ENCODE results near the gene RCOR1. TPM values are rescaled to one million over a fixed set of nuclear protein-coding genes. Genes with fewer than 3 reads are reported as not detected.

RCOR1 gene
- total and polyA plus RNA-seq, 2 donors from 2014 or later, result 4.9 to 17.9 TPM

DNA sequence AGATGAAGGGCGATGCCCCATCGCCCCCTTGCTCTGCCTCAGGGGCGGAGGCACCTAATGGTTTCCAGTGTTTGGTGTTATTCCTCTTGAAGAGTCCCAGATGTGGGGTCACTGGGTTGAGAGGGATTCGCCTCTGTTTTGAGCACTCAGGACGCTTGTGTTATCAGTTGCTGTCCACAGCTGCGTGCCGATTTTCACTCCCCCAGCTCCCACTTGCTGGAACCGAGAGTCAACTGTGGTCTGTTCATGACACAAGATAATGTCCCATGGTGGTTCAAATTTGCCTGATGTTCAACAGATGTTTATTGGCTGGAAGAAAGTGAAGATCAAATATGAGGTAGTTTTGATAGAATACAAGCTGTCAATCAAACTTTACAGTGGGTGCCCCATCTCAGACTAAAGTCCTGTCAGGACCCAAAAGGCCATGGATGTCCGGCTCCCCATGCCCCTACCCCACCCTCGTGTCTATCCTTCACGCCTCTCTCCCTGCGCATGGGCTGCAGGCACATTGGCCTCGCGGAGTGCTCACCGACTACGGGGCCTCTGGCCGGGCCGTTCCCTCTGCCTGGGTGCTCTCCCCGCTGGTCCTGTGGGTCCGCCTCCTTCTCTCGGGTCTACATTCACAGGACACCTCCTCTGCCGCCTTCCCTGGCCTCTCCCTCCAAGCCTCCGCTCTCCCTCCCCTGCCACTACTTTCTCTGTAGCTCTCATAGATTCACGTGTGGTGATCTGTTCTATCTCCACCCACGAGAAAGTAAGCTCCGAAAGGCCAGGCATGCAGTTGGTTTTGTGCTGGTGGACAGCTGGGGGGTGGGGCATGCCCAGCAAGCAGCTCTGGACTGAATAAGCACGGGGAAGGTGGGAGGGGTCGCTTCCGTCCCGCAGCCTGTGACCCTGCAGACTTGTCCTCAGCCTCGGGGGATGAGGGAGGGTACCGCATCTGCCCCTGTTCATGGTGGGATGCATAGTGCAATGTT lies 178.0 kb downstream of the RCOR1 start:
- TF ChIP-seq, protein P1, sequence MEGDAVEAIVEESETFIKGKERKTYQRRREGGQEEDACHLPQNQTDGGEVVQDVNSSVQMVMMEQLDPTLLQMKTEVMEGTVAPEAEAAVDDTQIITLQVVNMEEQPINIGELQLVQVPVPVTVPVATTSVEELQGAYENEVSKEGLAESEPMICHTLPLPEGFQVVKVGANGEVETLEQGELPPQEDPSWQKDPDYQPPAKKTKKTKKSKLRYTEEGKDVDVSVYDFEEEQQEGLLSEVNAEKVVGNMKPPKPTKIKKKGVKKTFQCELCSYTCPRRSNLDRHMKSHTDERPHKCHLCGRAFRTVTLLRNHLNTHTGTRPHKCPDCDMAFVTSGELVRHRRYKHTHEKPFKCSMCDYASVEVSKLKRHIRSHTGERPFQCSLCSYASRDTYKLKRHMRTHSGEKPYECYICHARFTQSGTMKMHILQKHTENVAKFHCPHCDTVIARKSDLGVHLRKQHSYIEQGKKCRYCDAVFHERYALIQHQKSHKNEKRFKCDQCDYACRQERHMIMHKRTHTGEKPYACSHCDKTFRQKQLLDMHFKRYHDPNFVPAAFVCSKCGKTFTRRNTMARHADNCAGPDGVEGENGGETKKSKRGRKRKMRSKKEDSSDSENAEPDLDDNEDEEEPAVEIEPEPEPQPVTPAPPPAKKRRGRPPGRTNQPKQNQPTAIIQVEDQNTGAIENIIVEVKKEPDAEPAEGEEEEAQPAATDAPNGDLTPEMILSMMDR (IDR thresholded peaks at IDR 0.05; ENCODE audit: borderline replicate concordance, extremely low read depth, insufficient read depth), result no peak
- Histone ChIP-seq H3K4me1 (ENCODE audit: control insufficient read depth in 2 of 3, insufficient read depth in 2 of 3, low read depth in 1 of 3, low read length in 3 of 3) (peaks cover 0 to 4% (median 0%) of the 10 kb centered on the region in 3 donors), H3K27me3 (ENCODE audit: control insufficient read depth, insufficient read depth, low read length) (no peaks in the 10 kb centered on the region), H3K36me3 (ENCODE audit: control insufficient read depth in 2 of 3, insufficient read depth in 3 of 3, low read length in 3 of 3) (no peaks in the 10 kb centered on the region), H3K27ac (ENCODE audit: low read depth in 2 of 2, low read length in 2 of 2) (no peak overlapping the region), H3K9ac (ENCODE audit: low read length in 3 of 3) (no peak overlapping the region), H3K9me3 (ENCODE audit: control insufficient read depth in 2 of 3, insufficient read depth in 1 of 3, low read length in 3 of 3) (no peaks in the 10 kb centered on the region), H3K4me3 (ENCODE audit: low read length in 3 of 3) (no peak overlapping the region)
- intact Hi-C loops (cut with DNase I), result no loop called here
- FAIRE-seq (no peak), DNase-seq (peak in 1 of 5 donors; percentile 65)

- intact Hi-C loops (cut with DNase I), result no loop called here
- TF ChIP-seq, protein P1 (IDR thresholded peaks at IDR 0.05; ENCODE audit: borderline replicate concordance, extremely low read depth, insufficient read depth), result no peak
- FAIRE-seq, result no peak
These were observed 178.7 kb downstream of the RCOR1 start for GRCh38 chr14:102771144-102771543.

DNA sequence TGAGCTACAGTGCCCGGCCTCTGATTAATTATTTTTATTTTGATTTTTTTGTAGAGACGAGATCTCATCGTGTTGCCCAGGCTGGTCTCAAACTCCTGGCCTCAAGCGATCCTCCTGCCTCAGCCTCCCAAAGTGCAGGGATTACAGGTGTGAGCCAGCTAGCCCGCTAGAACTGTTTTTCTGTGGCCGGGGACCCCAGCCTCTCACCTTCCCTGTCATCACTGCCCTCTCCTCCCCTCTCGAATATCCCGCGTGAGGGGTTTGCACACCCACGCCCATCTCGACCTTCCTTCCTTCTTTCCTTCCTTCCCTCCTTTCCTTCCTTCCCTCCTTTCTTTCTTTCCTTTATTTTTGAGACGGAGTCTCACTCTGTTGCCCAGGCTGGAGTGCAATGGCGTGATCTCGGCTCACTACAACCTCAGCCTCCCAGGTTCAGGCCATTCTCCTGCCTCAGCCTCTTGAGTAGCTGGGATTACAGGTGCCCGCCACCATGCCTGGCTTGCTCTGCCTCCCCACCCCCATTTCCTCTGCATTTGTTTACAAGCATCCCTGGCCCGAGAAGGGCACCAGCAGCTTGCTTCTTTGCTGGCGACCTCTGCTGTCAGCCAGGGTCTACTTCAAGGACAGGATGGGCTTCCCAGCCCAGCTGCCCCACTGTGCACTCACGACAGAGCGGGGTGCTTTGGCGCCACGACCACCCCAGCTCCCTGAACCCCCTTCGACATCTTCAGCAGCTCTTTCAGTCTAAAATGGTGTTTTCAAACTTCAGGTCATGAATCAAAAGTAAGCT lies 180.5 kb downstream of the RCOR1 start:
- H3K4me1 ChIP-seq (ENCODE audit: control insufficient read depth in 2 of 3, insufficient read depth in 2 of 3, low read depth in 1 of 3, low read length in 3 of 3), result peaks cover 0 to 4% (median 0%) of the 10 kb centered on the region in 3 donors
- no peaks in the 10 kb centered on the region for H3K9me3 ChIP-seq (ENCODE audit: control insufficient read depth in 2 of 3, insufficient read depth in 1 of 3, low read length in 3 of 3)
- intact Hi-C loops (cut with DNase I), result no loop called here
- no peak overlapping the region for H3K9ac ChIP-seq (ENCODE audit: low read length in 3 of 3)
- H3K27me3 ChIP-seq (ENCODE audit: control insufficient read depth, insufficient read depth, low read length), result no peaks in the 10 kb centered on the region
- no peak overlapping the region for H3K4me3 ChIP-seq (ENCODE audit: low read length in 3 of 3)
- no peak overlapping the region for H3K27ac ChIP-seq (ENCODE audit: low read depth in 2 of 2, low read length in 2 of 2)
- H3K36me3 ChIP-seq (ENCODE audit: control insufficient read depth in 2 of 3, insufficient read depth in 3 of 3, low read length in 3 of 3), result no peaks in the 10 kb centered on the region
- TF ChIP-seq, protein P1 (IDR thresholded peaks at IDR 0.05; ENCODE audit: borderline replicate concordance, extremely low read depth, insufficient read depth), result no peak
- DNase-seq, result peak in 2 of 5 donors; percentile 45 to 50
- FAIRE-seq, result no peak

More at GRCh38 chr14:102771144-102771543, 178.7 kb downstream of the RCOR1 start:
- no peaks in the 10 kb centered on the region for H3K9me3 ChIP-seq (ENCODE audit: control insufficient read depth in 2 of 3, insufficient read depth in 1 of 3, low read length in 3 of 3)
- peaks cover 0 to 4% (median 0%) of the 10 kb centered on the region in 3 donors for H3K4me1 ChIP-seq (ENCODE audit: control insufficient read depth in 2 of 3, insufficient read depth in 2 of 3, low read depth in 1 of 3, low read length in 3 of 3)
- no peaks in the 10 kb centered on the region for H3K27me3 ChIP-seq (ENCODE audit: control insufficient read depth, insufficient read depth, low read length)
- H3K27ac ChIP-seq (ENCODE audit: low read depth in 2 of 2, low read length in 2 of 2), result no peak overlapping the region
- DNase-seq, result peak in 1 of 5 donors; percentile 59
- H3K36me3 ChIP-seq (ENCODE audit: control insufficient read depth in 2 of 3, insufficient read depth in 3 of 3, low read length in 3 of 3), result no peaks in the 10 kb centered on the region
- H3K9ac ChIP-seq (ENCODE audit: low read length in 3 of 3), result no peak overlapping the region
- H3K4me3 ChIP-seq (ENCODE audit: low read length in 3 of 3), result no peak overlapping the region

Measured in kidney (tissue), 14 donors.